Lower lobe of right lung (tissue), 2 donors: ENCODE measurements around the gene STIMATE. TPM values are rescaled to one million over a fixed set of nuclear protein-coding genes. Genes with fewer than 3 reads are reported as not detected.

Experiments used
- ATAC-seq, 2 donors: fragments of 200-7000 bp; cut with Tn5 transposase; one replicate each; pipeline ENCODE4 v1.9.1; 2020 to 2022; ENCODE audit warnings: mild to moderate bottlenecking in 2 of 2, moderate library complexity in 2 of 2
- DNase-seq: peaks from one replicate; pipeline ENCODE4 v3.0.0-alpha.2; 2020
- H3K27ac ChIP-seq: fragments of 200-600 bp; one replicate; pipeline ENCODE4 v1.8.0; 2022
- H3K27me3 ChIP-seq: fragments of 200-600 bp; one replicate; pipeline ENCODE4 v1.8.0; 2022; ENCODE audit warnings: low read depth
- H3K36me3 ChIP-seq: fragments of 200-600 bp; one replicate; pipeline ENCODE4 v1.8.0; 2022; ENCODE audit warnings: mild to moderate bottlenecking
- H3K4me1 ChIP-seq: fragments of 200-600 bp; one replicate; pipeline ENCODE4 v1.8.0; 2022
- H3K4me3 ChIP-seq: fragments of 200-600 bp; one replicate; pipeline ENCODE4 v1.8.0; 2022; ENCODE audit warnings: mild to moderate bottlenecking
- H3K9me3 ChIP-seq: fragments of 200-600 bp; one replicate; pipeline ENCODE4 v1.8.0; 2022
- CTCF ChIP-seq: fragments of 200-600 bp; IDR thresholded peaks from one replicate; pipeline ENCODE4 v1.8.0; 2022; ENCODE audit warnings: antibody characterized with exemption, mild to moderate bottlenecking
- intact Hi-C: fragments of 100-400 bp; cut with DNase I; formaldehyde crosslinking; loops from one replicate; pipeline ENCODE4 v1.11.0; 2022
- total RNA-seq: library from RNA; stranded (reverse); fragmentation: NEBNext Ultra II Directional; extraction: Animal tissue kit (Norgen Biotek cat#: 25700); gene quantifications from one replicate; pipeline ENCODE4 v1.2.1, GENCODE V29; 2021
- donor health status: DM: no; HTN: yes; CAD: no; lungs with severe emphysema.

STIMATE gene
- total RNA-seq, 1 donor from 2014 or later: 42.4 TPM

- Histone ChIP-seq H3K9me3 (no peaks in the 10 kb centered on the region), H3K4me3 (no peak overlapping the region), H3K27ac (no peak overlapping the region), H3K36me3 (no peaks in the 10 kb centered on the region), H3K27me3 (no peaks in the 10 kb centered on the region), H3K4me1 (no peaks in the 10 kb centered on the region)
- TF ChIP-seq CTCF: no peak
- intact Hi-C loops: no loop called here
- ATAC-seq: no peak
- DNase-seq: no peak
These were observed 105.4 kb downstream of the STIMATE start for GRCh38 chr3:52791928-52792327.

- no peak for TF ChIP-seq CTCF
- no peak for DNase-seq
These were observed 106.0 kb downstream of the STIMATE start for GRCh38 chr3:52791366-52791765.

GRCh38 chr3:52790741-52791140 is 106.6 kb downstream of the STIMATE start:
- H3K27me3 ChIP-seq: no peaks in the 10 kb centered on the region
- H3K27ac ChIP-seq: no peak overlapping the region
- no peaks in the 10 kb centered on the region for H3K4me1 ChIP-seq
- H3K36me3 ChIP-seq: no peaks in the 10 kb centered on the region
- ATAC-seq (no peak), DNase-seq (no peak)
- no peak overlapping the region for H3K4me3 ChIP-seq
- H3K9me3 ChIP-seq: no peaks in the 10 kb centered on the region
- intact Hi-C loops: no loop called here
- TF ChIP-seq CTCF: no peak

More at GRCh38 chr3:52791366-52791765, 106.0 kb downstream of the STIMATE start:
- no peaks in the 10 kb centered on the region for H3K36me3 ChIP-seq
- no peak for ATAC-seq
- H3K27me3 ChIP-seq: no peaks in the 10 kb centered on the region
- H3K4me3 ChIP-seq: no peak overlapping the region
- intact Hi-C loops: no loop called here
- H3K9me3 ChIP-seq: no peaks in the 10 kb centered on the region
- no peak overlapping the region for H3K27ac ChIP-seq
- no peaks in the 10 kb centered on the region for H3K4me1 ChIP-seq

- intact Hi-C loops: no loop called here
These were observed 107.0 kb downstream of the STIMATE start for GRCh38 chr3:52790337-52790736.

GRCh38 chr3:52789746-52790040 is 107.7 kb downstream of the STIMATE start:
- TF ChIP-seq CTCF: no peak
- Histone ChIP-seq H3K27ac (no peak overlapping the region), H3K36me3 (no peaks in the 10 kb centered on the region), H3K4me3 (no peak overlapping the region), H3K4me1 (no peaks in the 10 kb centered on the region), H3K9me3 (no peaks in the 10 kb centered on the region), H3K27me3 (no peaks in the 10 kb centered on the region)
- intact Hi-C loops: no loop called here
- peak; percentile 33 for DNase-seq
- no peak for ATAC-seq

More at GRCh38 chr3:52790337-52790736, 107.0 kb downstream of the STIMATE start:
- H3K4me3 ChIP-seq: no peak overlapping the region
- H3K9me3 ChIP-seq: no peaks in the 10 kb centered on the region
- no peaks in the 10 kb centered on the region for H3K36me3 ChIP-seq
- no peaks in the 10 kb centered on the region for H3K27me3 ChIP-seq
- H3K27ac ChIP-seq: no peak overlapping the region
- no peak for ATAC-seq
- no peak for TF ChIP-seq CTCF
- H3K4me1 ChIP-seq: no peaks in the 10 kb centered on the region
- DNase-seq: no peak
